GM12801 (cell line): ENCODE results near the gene CHD9NB.

Experiments used
- TF ChIP-seq, protein P1 (sequence below): IDR thresholded peaks from one replicate; pipeline ENCODE4 v1.5.1; 2011; ENCODE audit warnings: control low read depth; ENCODE audit not compliant: insufficient read length; ENCODE audit errors: extremely low read depth

CHD9NB gene

DNA sequence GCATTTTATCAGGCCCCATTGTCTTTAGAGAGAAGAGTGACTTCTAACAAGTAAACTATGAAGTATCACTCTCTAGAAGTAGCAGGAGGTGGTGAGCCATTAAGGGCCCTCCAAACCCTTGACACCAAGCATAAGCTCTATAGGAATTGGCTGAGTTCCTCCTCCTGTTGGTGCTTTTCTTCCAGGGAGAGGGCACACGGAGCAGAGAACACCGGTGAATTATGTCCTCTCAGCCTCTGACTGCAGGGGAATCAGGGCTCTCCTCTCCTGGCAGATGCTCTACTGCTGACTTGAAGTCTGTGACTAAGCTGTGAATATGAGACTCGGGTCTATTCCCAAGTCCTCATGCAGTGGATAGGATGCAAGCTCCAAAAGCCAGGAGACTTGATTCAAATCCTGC lies 34.4 kb upstream of the CHD9NB start:
- TF ChIP-seq, protein P1, sequence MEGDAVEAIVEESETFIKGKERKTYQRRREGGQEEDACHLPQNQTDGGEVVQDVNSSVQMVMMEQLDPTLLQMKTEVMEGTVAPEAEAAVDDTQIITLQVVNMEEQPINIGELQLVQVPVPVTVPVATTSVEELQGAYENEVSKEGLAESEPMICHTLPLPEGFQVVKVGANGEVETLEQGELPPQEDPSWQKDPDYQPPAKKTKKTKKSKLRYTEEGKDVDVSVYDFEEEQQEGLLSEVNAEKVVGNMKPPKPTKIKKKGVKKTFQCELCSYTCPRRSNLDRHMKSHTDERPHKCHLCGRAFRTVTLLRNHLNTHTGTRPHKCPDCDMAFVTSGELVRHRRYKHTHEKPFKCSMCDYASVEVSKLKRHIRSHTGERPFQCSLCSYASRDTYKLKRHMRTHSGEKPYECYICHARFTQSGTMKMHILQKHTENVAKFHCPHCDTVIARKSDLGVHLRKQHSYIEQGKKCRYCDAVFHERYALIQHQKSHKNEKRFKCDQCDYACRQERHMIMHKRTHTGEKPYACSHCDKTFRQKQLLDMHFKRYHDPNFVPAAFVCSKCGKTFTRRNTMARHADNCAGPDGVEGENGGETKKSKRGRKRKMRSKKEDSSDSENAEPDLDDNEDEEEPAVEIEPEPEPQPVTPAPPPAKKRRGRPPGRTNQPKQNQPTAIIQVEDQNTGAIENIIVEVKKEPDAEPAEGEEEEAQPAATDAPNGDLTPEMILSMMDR, result no peak

DNA sequence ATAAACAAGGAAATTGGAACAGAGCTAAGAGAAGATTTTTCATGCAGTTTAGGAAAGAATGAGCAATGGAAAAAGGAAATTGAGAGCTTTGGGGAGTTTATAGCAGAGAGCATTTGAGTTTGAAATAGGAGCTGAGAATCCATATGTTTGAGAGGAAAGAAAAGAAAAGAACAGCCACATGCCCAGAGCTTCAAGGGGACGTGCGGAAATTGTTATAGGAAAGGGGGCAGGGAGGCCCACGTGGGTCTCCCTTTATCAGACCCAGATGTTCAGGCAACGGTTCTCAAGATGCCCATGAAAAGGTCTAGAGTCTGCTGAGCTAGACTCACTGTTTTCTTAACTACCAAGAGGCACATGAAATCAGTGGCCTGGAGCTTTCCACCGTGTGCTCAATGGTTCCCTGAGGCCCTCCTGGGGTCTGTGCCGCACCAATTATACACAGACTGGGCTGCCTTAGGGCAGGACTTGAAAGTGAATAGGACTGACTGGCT lies 33.3 kb upstream of the CHD9NB start:
- TF ChIP-seq, protein P1, result no peak

DNA sequence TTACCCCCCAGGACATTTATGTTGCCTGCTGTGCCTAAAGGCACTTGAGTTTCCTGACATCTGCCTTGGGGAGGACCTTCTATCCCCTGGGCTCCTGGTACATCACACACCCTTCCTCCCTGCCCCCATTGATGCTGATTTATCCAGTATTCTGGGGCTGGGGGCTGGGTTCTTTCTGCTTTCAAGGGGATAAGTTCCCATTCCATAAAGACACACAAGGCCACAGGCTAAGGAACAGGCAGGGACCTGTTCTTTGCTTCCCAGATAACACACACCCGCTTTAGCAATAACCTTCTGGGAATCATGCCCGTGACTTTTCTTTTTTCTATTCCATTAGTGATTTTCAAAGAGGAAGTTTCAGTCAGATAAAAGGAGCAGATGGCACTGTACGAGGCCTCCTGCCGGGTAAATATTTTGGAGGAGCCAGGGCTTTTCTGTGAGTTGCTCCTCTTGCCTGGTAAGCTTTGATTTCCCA lies 32.7 kb upstream of the CHD9NB start:
- TF ChIP-seq, protein P1, result no peak

DNA sequence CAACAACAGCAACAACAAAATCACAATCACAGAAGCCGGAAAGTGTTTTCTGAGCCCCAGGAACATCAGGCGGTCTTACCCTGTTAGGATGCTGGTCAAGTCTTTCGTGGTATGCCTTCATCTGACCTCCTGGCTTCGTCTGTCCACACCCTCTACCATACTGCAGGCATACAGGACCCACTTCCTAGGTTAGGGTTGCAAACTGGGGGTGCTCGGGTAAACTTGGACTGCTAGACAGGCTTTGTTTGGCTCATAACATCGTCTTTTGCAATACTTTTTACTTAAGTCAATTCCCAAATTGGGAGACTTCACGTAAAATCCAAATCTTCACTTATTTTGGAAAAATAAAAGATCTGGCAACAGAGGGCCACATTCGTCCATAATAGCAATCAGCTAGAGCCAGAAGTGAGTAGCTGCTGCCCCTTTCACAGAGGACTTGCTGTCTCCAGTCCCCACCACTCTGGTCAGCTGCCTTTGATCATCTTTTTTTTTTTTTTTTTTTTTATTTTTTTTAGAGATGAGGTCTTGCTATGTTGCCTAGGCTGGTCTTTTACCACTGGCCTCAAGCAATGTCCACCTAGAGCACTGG lies 32.1 kb upstream of the CHD9NB start:
- TF ChIP-seq, protein P1, result no peak

DNA sequence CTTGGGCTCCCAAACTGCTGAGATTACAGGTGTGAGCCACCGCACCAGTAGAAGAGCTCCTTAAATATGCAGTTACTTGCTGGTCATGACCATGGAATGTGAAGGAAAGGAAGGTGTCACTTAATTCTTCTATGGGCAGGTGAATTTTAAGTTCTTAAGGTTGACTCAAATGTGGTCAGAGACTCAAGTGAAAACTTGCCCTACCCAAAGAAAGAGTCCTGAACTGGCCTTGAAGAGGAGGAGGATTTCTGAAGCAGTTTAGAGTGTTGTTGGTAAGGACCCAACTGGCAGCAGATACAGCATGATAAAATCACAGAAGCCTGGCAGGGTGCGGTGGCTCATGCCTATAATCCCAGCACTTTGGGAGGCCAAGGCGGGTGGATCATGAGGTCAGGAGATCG lies 31.4 kb upstream of the CHD9NB start:
- TF ChIP-seq, protein P1, result no peak

DNA sequence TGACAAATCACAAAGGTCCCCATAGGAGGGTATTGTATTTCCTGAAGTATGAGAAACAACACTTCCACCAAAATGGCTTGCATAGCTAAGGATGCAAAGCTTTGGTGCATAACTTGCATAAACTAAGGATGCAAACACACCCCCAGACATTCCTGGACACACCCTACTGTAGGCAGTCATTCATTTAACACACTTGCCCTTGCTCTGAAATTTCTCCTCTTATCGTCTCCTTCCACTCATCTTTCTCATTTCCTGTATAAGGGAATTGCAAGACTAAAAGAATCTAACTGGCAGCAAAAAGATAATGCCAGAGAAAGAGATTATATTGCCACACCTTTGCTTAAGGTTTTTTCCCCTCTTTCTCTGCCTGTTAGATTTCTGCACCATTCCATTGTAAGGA lies 30.4 kb upstream of the CHD9NB start:
- TF ChIP-seq, protein P1, result no peak

DNA sequence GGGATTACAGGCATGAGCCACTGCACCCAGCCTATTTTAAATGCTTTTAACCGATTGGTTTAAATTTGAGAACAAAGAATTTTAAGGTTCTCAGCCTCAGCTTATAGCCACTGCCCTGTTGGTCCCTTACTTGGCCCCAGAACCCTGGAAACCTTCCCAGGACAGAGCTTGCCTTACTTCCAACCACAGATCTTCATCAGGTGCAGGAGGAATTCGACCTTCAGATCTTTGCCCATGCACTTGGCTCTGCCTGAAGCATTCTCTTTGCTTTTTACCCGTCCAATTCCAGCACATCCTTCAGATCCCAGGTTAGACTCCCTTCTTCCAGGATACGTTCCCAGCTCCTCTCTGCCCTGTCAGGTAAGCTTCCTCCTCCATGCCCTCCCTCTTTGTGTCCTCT lies 29.8 kb upstream of the CHD9NB start:
- TF ChIP-seq, protein P1, result no peak
